ENCODE measurements around the gene ARID3C.
"Not testable (repeated sequence)": the region's sequence is repeated elsewhere in the genome, so short reads cannot be mapped to it uniquely, and the experiment has no call there.

The ARID3C gene

GRCh38 chr9:34651876-34652601 is 23.2 kb upstream of the ARID3C start, which contains the start of gene IL11RA:
Gene IL11RA (plus strand): TSS chr9:34652185. CDS start chr9:34655218, 3,033 bp downstream.
- DNase-seq = no peak

- DNase-seq = no peak
Observed at GRCh38 chr9:34651321-34651720, 22.5 kb upstream of the ARID3C start.

- no peak for DNase-seq
Observed at GRCh38 chr9:34650816-34651215, 21.9 kb upstream of the ARID3C start.

- DNase-seq = no peak
Observed at GRCh38 chr9:34648673-34649072, 19.8 kb upstream of the ARID3C start.

- DNase-seq = no peak
Observed at GRCh38 chr9:34647651-34648050, 18.8 kb upstream of the ARID3C start.

GRCh38 chr9:34647084-34647403 is 18.2 kb upstream of the ARID3C start:
- no peak for DNase-seq

GRCh38 chr9:34646211-34647083 is 17.6 kb upstream of the ARID3C start, which contains the start of gene GALT:
Gene GALT (plus strand): TSS chr9:34646675. CDS start chr9:34646705, 30 bp downstream.
- peak; percentile 93 for DNase-seq

GRCh38 chr9:34644766-34645314 is 16.0 kb upstream of the ARID3C start:
- DNase-seq = no peak

GRCh38 chr9:34642679-34643078 is 13.8 kb upstream of the ARID3C start:
- no peak for DNase-seq

- DNase-seq = not testable (repeated sequence)
Observed at GRCh38 chr9:34639322-34639721, 10.5 kb upstream of the ARID3C start.

GRCh38 chr9:34638138-34638445 is 9.2 kb upstream of the ARID3C start:
- no peak for DNase-seq

- DNase-seq = peak; percentile 94
Observed at GRCh38 chr9:34637356-34638137, 8.7 kb upstream of the ARID3C start, which contains the start of gene SIGMAR1. Gene SIGMAR1 (minus strand): TSS chr9:34637787. CDS start chr9:34637697, 90 bp downstream.

GRCh38 chr9:34636791-34637355 is 8.0 kb upstream of the ARID3C start:
- DNase-seq = no peak

- no peak for DNase-seq
Observed at GRCh38 chr9:34635556-34635955, 6.7 kb upstream of the ARID3C start.

- no peak for DNase-seq
Observed at GRCh38 chr9:34634551-34635248, 5.8 kb upstream of the ARID3C start.

GRCh38 chr9:34633851-34634550 is 5.1 kb upstream of the ARID3C start:
- peak; percentile 57 for DNase-seq

GRCh38 chr9:34633166-34633565 is 4.3 kb upstream of the ARID3C start:
- DNase-seq = no peak

GRCh38 chr9:34630402-34631154 is 1.7 kb upstream of the ARID3C start:
- no peak for DNase-seq

GRCh38 chr9:34629491-34629808 is 584 bp upstream of the ARID3C start:
- DNase-seq = no peak

Data from NCI-H1092 (cell line).